HG03135 (cell line): ENCODE measurements around the gene SARM1.
A peak's percentile ranks its signal among the peaks of the same experiment; 100 is the strongest.

Experiments used
- ATAC-seq: cut with Tn5 transposase; IDR thresholded peaks from one replicate; pipeline ENCODE4 v1.9.1; 2021; ENCODE audit warnings: mild to moderate bottlenecking, moderate library complexity; ENCODE audit not compliant: unreplicated experiment

The SARM1 gene

GRCh38 chr17:28367641-28368305 is 3.7 kb upstream of the SARM1 start:
- ATAC-seq = no peak

DNA sequence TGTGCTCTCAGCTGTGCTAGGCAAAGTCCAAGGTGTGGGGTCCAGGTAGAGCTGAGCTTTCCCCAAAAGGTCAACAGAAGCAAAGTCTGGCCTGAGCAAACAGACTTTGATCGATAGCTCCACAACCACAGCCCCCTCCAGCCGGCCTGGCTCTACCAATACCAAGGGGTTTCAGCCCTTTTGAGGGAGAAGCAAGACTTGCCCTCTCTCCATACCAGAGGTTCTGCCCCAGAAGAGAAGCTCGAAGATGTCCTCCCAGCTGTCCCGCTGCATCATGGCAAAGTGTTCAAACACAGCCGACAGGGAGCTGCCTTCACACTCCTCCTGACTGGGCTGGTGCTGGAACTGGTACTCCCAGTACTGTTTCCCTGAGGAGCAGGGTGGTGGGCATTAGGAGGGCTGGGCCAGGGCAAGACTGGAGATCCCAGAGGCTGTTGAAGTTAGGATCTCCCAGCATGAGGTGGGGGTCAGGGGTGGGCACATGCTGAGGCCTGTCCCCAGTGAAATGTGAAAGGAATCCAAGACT is 3.1 kb upstream of the SARM1 start:
- ATAC-seq = no peak

- ATAC-seq = no peak
These were observed 2.4 kb upstream of the SARM1 start for GRCh38 chr17:28368915-28369683.

DNA sequence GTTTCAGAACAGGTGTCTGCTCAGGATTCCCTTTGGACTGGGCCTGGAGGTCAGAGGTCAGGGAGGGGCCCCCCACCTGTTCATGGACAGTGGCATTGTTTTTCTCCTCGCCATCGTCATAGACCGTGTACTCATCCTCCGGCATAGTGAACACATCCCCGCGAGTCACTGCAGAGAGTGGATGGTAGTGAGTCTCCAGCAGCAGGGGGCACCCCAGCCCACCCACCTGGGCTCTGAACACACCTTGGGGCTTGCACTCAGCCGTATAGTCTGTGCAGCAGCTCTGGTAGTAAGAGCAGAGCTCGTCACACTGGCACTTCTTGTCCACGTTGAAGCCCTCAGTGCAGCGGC is 1.8 kb upstream of the SARM1 start:
- no peak for ATAC-seq

- no peak for ATAC-seq
These were observed 1.3 kb upstream of the SARM1 start, which contains the start of gene VTN for GRCh38 chr17:28370035-28370743. TSS of gene VTN (minus strand) at chr17:28370307. CDS start at chr17:28370203, 104 bp downstream.

GRCh38 chr17:28370744-28371103 is 770 bp upstream of the SARM1 start:
- ATAC-seq = no peak

DNA sequence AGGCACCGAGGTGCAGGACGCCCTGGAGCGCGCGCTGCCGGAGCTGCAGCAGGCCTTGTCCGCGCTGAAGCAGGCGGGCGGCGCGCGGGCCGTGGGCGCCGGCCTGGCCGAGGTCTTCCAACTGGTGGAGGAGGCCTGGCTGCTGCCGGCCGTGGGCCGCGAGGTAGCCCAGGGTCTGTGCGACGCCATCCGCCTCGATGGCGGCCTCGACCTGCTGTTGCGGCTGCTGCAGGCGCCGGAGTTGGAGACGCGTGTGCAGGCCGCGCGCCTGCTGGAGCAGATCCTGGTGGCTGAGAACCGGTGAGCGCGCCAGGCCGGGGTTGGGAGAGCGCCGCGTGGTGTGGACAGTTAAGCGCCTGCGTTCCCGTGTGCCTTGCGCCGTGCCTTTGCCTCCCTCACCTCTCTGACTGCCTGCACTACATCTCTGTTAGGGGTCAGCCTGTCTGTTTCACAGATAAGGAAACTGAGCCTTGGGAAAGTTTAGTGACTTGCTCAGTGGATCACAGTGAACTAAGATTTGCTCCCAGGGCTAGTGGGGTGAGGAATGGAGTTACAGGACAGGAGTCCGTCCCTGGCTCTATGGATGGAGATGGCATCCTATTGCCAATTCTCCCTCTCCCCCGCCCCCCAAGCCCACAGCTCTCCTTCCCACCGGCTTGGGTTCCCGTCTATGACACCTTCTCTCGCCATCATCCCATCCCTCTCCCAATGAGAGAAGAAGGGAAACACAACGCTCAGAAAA is 880 bp downstream of the SARM1 start:
- no peak for ATAC-seq

GRCh38 chr17:28372945-28373274 is 1.4 kb downstream of the SARM1 start:
- no peak for ATAC-seq

DNA sequence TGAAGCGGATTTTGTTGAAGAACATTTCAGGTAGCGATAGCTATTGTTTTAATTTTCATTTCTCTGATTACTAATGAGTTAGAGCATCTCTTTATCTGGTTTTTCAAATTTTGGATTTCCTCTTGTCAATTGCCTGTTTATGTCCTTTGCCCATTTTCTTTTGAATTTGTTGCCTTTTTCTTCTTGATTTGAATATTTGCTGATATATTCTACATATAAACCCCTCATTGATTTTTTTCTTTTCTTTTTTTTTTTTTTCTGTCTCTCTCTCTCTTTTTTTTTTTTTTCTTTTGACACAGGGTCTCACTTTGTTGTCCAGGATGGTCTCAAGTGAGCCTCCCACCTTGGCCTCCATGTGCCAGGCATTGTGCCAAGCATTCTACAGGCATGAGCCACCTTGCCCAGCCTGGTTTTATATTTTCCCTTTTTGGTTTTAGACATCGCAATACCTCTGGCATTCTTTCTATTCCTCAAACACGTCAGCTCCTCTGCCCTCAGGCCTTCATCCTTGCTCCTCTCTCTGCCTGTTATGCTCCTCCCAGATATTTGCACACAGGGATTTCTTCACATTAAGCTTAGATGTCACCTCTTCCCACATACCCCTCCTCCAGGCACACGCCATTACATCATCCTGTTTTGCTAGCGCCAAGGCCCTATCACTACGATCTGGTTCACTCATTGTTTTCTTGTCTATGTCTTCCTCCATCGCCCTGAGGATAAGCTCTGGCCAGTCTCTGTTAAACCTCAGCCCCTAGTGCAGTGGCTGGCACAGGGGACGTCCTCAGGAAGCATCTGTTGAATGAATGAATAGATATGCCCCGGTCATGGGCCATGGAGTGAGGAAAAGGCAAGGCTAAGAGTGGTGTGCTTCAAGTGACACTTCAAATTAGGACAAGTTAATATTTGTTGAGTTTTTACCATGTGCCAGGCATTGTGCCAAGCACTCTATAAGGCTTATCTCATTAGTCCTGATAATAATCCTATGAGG is 8.6 kb downstream of the SARM1 start:
- ATAC-seq = no peak

- ATAC-seq = no peak
These were observed 9.8 kb downstream of the SARM1 start for GRCh38 chr17:28381141-28381825.

DNA sequence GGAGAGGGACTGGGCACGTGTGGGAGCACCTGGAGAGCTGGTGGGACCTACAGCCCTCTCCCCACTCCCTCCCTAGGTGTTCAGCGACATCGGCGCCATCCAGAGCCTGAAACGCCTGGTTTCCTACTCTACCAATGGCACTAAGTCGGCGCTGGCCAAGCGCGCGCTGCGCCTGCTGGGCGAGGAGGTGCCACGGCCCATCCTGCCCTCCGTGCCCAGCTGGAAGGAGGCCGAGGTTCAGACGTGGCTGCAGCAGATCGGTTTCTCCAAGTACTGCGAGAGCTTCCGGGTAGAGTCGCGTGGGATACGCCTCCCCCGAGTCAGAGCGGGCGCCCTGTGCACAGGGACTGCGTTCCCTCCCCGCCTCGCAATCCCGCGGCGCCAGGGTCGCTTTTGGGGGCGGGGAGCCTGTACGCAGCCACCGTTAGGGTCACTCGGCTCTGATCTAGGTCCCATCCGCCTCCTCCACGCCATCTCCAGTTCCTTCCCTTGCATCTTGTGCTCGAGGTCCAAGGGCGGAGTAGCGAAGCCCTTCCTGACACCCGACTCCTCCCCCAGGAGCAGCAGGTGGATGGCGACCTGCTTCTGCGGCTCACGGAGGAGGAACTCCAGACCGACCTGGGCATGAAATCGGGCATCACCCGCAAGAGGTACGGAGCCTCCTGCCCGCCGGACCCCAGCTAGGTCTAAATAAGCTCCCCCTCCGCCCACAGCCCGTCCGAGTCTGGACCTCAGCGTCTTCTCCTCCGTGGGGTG is 13.0 kb downstream of the SARM1 start:
- peak; percentile 81 for ATAC-seq

DNA sequence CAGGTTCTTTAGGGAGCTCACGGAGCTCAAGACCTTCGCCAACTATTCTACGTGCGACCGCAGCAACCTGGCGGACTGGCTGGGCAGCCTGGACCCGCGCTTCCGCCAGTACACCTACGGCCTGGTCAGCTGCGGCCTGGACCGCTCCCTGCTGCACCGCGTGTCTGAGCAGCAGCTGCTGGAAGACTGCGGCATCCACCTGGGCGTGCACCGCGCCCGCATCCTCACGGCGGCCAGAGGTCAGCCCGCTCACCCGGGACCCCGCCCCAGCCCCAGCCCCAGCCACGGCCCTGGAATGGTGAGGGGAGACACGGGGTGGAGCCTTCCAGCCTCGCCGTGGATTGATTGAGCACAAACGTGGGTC is 13.5 kb downstream of the SARM1 start:
- peak; percentile 20 for ATAC-seq

- no peak for ATAC-seq
These were observed 13.9 kb downstream of the SARM1 start for GRCh38 chr17:28385406-28385805.

GRCh38 chr17:28386391-28386790 is 14.9 kb downstream of the SARM1 start:
- ATAC-seq = no peak

DNA sequence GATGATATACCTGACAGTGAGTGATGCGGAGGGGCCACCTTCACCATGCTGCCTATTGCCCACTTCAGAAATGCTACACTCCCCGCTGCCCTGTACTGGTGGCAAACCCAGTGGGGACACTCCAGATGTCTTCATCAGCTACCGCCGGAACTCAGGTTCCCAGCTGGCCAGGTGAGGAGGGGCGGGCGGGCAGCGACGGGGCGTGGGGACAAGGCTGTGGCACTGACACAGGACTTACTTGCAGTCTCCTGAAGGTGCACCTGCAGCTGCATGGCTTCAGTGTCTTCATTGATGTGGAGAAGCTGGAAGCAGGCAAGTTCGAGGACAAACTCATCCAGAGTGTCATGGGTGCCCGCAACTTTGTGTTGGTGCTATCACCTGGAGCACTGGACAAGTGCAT is 16.6 kb downstream of the SARM1 start:
- ATAC-seq = no peak

DNA sequence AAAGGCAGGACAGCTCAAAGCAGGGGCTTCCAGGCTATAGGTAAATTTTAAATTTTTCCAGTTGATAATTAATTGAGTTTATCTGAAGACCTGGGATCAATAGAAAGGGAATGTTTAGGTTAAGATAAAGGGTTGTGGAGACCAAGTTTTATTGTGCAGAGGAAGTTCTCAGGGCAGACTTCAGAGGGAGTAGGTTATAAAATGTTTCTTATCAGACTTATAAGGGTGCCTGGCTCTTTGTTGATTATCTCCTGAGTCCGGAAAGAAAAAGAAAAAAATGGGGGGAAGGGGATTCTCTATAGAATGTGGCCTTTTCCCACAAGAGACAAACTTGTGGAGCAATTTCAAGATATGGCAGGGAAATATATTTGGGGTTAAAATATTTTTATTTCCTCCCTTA is 18.6 kb downstream of the SARM1 start:
- no peak for ATAC-seq

- no peak for ATAC-seq
These were observed 19.1 kb downstream of the SARM1 start for GRCh38 chr17:28390563-28390962.

GRCh38 chr17:28390984-28391383 is 19.5 kb downstream of the SARM1 start:
- ATAC-seq = no peak

- ATAC-seq = no peak
These were observed 19.9 kb downstream of the SARM1 start for GRCh38 chr17:28391401-28391800.
